Glutamatergic neuron (in vitro differentiated cells): ENCODE measurements around the gene FAM3B. TPM values are rescaled to one million over a fixed set of nuclear protein-coding genes. Genes with fewer than 3 reads are reported as not detected.

Experiments
- DNase-seq: peaks from one replicate; pipeline ENCODE4 v3.0.0; 2022
- H3K27ac Mint-ChIP-seq: one replicate; pipeline ENCODE4 v1.8.0; 2020; ENCODE audit warnings: mild to moderate bottlenecking, mixed read lengths, inconsistent platforms; ENCODE audit not compliant: unreplicated experiment
- H3K27me3 Mint-ChIP-seq: one replicate; pipeline ENCODE4 v1.8.0; 2020; ENCODE audit warnings: mild to moderate bottlenecking, moderate library complexity, mixed read lengths, inconsistent platforms; ENCODE audit not compliant: unreplicated experiment
- H3K36me3 Mint-ChIP-seq: one replicate; pipeline ENCODE4 v1.8.0; 2020; ENCODE audit warnings: mild to moderate bottlenecking, mixed read lengths, inconsistent platforms; ENCODE audit not compliant: unreplicated experiment
- H3K4me1 Mint-ChIP-seq: one replicate; pipeline ENCODE4 v1.8.0; 2020; ENCODE audit warnings: mild to moderate bottlenecking, low read depth, mixed read lengths, inconsistent platforms; ENCODE audit not compliant: unreplicated experiment
- H3K4me3 Mint-ChIP-seq: one replicate; pipeline ENCODE4 v1.8.0; 2020; ENCODE audit warnings: mild to moderate bottlenecking, mixed read lengths, inconsistent platforms; ENCODE audit not compliant: unreplicated experiment
- H3K9me3 Mint-ChIP-seq: one replicate; pipeline ENCODE4 v1.8.0; 2020; ENCODE audit warnings: mild to moderate bottlenecking, moderate library complexity, mixed read lengths, inconsistent platforms; ENCODE audit not compliant: unreplicated experiment
- total RNA-seq: library from RNA; stranded (reverse); fragmentation: NEBNext Ultra II Directional; extraction: Animal tissue kit (Norgen Biotek cat#: 25700); gene quantifications from one replicate; pipeline ENCODE4 v1.2.1, GENCODE V29; 2021; ENCODE audit not compliant: unreplicated experiment
- TF ChIP-seq, protein P1 (sequence below): fragments of 200-600 bp; sonication (generic); IDR thresholded peaks from one replicate; pipeline ENCODE4 v1.5.0; 2021; ENCODE audit not compliant: partially characterized antibody, unreplicated experiment

Gene FAM3B
- total RNA-seq, 1 donor from 2014 or later = not detected

DNA sequence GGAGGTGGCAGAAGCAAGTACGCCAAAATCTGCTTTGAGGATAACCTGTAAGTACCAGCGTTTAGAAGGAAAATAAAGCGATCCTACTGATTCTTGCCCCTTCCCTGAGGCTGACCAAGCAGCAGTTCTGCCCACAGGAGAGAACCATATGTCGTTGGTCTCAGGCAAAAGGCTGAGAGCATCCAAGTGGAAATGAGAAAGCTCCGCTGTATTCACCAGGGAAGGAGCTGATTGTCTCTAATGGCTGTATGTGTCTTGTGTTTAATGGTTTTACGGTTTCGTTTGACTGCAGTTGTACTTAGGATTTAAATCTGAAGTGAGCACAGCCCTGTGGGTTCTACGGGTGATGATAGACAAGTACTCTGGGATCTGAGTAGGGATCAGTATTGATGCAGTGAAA lies 21.9 kb downstream of the FAM3B start:
- Mint-ChIP-seq H3K9me3 (peaks cover 10% of the 10 kb centered on the region), H3K27me3 (peaks cover 4% of the 10 kb centered on the region), H3K36me3 (peaks cover 10% of the 10 kb centered on the region), H3K4me3 (peak overlapping the region; percentile 66), H3K4me1 (peaks cover 25% of the 10 kb centered on the region), H3K27ac (peak overlapping the region; percentile 95)
- TF ChIP-seq, protein P1, sequence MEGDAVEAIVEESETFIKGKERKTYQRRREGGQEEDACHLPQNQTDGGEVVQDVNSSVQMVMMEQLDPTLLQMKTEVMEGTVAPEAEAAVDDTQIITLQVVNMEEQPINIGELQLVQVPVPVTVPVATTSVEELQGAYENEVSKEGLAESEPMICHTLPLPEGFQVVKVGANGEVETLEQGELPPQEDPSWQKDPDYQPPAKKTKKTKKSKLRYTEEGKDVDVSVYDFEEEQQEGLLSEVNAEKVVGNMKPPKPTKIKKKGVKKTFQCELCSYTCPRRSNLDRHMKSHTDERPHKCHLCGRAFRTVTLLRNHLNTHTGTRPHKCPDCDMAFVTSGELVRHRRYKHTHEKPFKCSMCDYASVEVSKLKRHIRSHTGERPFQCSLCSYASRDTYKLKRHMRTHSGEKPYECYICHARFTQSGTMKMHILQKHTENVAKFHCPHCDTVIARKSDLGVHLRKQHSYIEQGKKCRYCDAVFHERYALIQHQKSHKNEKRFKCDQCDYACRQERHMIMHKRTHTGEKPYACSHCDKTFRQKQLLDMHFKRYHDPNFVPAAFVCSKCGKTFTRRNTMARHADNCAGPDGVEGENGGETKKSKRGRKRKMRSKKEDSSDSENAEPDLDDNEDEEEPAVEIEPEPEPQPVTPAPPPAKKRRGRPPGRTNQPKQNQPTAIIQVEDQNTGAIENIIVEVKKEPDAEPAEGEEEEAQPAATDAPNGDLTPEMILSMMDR = no peak
- peak; percentile 50 for DNase-seq

DNA sequence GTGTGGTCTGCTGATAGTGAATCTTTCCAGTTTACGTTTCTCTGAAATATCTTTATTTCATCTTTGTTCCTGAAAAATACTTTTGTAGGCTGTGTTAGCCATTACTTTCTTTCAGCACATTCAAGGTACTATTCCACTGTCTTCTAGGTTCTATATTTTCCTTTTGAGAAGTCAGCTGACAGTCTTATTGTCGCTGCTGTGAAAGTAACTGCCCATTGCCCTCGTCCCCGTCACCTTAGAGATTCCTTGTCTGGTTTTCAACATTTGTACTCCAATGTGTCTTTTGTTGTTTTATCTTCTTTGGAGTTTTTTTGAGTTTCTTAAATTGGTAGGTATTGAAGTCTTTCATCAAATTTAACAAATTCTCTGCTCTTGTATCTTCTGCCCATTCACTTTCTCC lies 25.4 kb downstream of the FAM3B start:
- Mint-ChIP-seq H3K27me3 (peaks cover 4% of the 10 kb centered on the region), H3K36me3 (peaks cover 5% of the 10 kb centered on the region), H3K4me1 (peaks cover 26% of the 10 kb centered on the region), H3K4me3 (no peak overlapping the region), H3K27ac (no peak overlapping the region), H3K9me3 (peaks cover 8% of the 10 kb centered on the region)
- TF ChIP-seq, protein P1 = no peak
- no peak for DNase-seq

DNA sequence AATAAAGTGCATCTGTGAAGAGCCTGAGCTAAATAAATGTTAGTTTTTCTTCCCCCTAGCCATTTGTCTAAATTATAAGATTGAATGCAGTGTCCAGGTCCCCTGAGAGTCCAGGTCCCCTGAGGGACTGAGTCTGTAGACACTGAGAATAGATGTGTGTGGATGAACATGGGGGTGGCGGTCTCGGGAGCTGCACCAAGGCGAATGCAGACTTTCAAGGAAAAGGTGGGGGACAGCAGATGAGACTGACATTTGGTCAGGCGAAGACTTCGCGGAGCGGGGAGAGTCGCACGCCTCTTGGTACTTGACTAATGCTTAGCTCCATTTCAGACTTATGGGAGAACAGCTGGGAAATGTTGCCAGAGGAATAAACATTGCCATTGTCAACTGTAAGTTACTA lies 27.5 kb downstream of the FAM3B start:
- no peak for DNase-seq
- Mint-ChIP-seq H3K4me3 (no peak overlapping the region), H3K9me3 (peaks cover 7% of the 10 kb centered on the region), H3K36me3 (peaks cover 5% of the 10 kb centered on the region), H3K27ac (peak overlapping the region; percentile 2), H3K4me1 (peaks cover 7% of the 10 kb centered on the region), H3K27me3 (no peaks in the 10 kb centered on the region)
- TF ChIP-seq, protein P1 = no peak

DNA sequence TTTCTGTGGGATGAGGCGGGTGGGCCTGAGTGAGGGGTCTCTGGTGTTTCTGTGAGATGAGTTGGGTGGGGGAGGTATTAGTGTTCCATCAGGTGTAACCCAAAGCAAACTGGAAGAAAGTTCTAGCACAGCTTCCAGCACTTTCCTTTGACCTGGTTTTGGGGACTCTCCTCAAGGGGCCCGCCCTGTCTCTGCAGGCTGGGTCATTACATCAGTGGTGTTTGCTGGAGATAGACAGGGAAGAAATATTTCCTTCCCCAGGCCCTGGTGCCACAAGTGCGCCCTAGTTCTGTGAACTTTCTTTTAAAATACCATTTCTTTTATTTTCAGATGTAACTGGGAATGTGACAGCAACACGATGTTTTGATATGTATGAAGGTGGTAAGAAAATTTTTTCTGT lies 28.8 kb downstream of the FAM3B start:
- no peak for DNase-seq
- H3K9me3 Mint-ChIP-seq = peaks cover 5% of the 10 kb centered on the region
- H3K4me1 Mint-ChIP-seq = peaks cover 2% of the 10 kb centered on the region
- TF ChIP-seq, protein P1 = no peak
- no peak overlapping the region for H3K4me3 Mint-ChIP-seq
- H3K27me3 Mint-ChIP-seq = peaks cover 2% of the 10 kb centered on the region
- H3K27ac Mint-ChIP-seq = no peak overlapping the region
- H3K36me3 Mint-ChIP-seq = peaks cover 5% of the 10 kb centered on the region

DNA sequence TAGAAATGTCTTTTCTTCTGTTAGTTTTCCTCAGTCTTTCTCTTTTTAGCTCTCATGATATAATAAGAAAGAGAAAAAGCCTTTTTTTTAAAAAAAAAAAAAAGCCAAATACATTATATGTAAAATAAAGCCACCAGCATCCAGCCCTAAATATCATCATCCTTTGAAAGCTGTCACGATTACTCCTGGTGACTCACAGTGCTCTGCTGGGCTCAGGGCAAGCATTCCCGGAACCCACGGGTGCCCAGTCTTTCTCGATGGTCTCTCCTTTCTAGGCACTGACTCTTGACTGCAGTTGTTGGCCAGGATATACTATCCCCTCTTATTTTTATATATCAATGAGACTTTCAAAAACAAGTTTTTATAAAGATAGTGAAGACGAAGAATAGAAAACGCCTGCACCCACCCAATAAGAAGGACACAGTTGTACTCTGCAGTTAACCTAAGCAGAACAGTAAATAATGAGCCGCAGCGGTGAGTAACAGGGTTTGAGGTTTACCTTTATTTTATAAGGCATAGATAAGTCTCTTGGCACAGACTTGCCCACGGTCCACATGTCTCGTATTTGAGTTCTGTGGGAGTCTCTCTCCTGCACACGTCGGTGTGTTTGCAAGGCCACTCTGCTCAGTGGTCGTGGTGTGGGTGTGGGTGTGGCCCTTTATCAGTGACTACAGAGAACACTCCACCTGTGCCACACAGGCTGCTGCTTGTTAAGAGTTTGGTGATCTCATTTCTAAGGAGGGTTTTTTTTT lies 29.5 kb downstream of the FAM3B start:
- DNase-seq = no peak
- Mint-ChIP-seq H3K9me3 (peaks cover 5% of the 10 kb centered on the region), H3K4me3 (no peak overlapping the region), H3K36me3 (peaks cover 5% of the 10 kb centered on the region), H3K4me1 (peaks cover 2% of the 10 kb centered on the region), H3K27me3 (peaks cover 2% of the 10 kb centered on the region), H3K27ac (no peak overlapping the region)
- TF ChIP-seq, protein P1 = no peak
